Immature natural killer cell (primary cell): Measurements from ENCODE around the gene ZDHHC7. TPM values are rescaled to one million over a fixed set of nuclear protein-coding genes. Genes with fewer than 3 reads are reported as not detected.
"Not testable (repeated sequence)": the region's sequence is repeated elsewhere in the genome, so short reads cannot be mapped to it uniquely, and the experiment has no call there.

Experiments
- DNase-seq, 3 donors: peaks; one replicate each; pipeline ENCODE4 v3.0.0; 2022; ENCODE audit warnings: mixed read lengths in 1 of 3
- H3K27ac Mint-ChIP-seq, 6 donors: one replicate each; pipeline ENCODE4 v1.8.0; 2020; ENCODE audit warnings: mixed read lengths in 6 of 6, mild to moderate bottlenecking in 5 of 6, inconsistent platforms in 4 of 6, moderate library complexity in 3 of 6
- H3K27me3 Mint-ChIP-seq, 3 donors: one replicate each; pipeline ENCODE4 v1.8.0; 2020 to 2021; ENCODE audit warnings: low read depth in 3 of 3, mild to moderate bottlenecking in 3 of 3, mixed read lengths in 3 of 3, moderate library complexity in 3 of 3, inconsistent platforms in 1 of 3
- H3K36me3 Mint-ChIP-seq, 3 donors: one replicate each; pipeline ENCODE4 v1.8.0; 2020; ENCODE audit warnings: mixed read lengths in 3 of 3, inconsistent platforms in 2 of 3, mild to moderate bottlenecking in 2 of 3
- H3K4me1 Mint-ChIP-seq, 2 donors: one replicate each; pipeline ENCODE4 v1.8.0; 2020; ENCODE audit warnings: inconsistent platforms in 2 of 2, mild to moderate bottlenecking in 2 of 2, mixed read lengths in 2 of 2, moderate library complexity in 1 of 2
- H3K4me3 Mint-ChIP-seq, 5 donors: one replicate each; pipeline ENCODE4 v1.8.0; 2020; ENCODE audit warnings: mild to moderate bottlenecking in 5 of 5, mixed read lengths in 5 of 5, inconsistent platforms in 3 of 5, moderate library complexity in 3 of 5
- H3K9me3 Mint-ChIP-seq, 6 donors: one replicate each; pipeline ENCODE4 v1.8.0; 2020; ENCODE audit warnings: mild to moderate bottlenecking in 6 of 6, mixed read lengths in 6 of 6, inconsistent platforms in 4 of 6, moderate library complexity in 3 of 6
- polyA plus RNA-seq, 3 donors: library from polyadenylated mRNA; unstranded; fragments of 300-500 nt; fragmentation: Illumina TruSeq; gene quantifications; one replicate each; pipeline ENCODE4 v1.2.3, GENCODE V29; 2021

Gene ZDHHC7
- polyA plus RNA-seq, 3 donors from 2014 or later, result 28.2 to 46.6 (median 37.2) TPM

GRCh38 chr16:84938616-84939015, 72.7 kb downstream of the ZDHHC7 start:
- H3K9me3 Mint-ChIP-seq, H3K27ac Mint-ChIP-seq, H3K4me1 Mint-ChIP-seq, H3K4me3 Mint-ChIP-seq, H3K27me3 Mint-ChIP-seq, H3K36me3 Mint-ChIP-seq, DNase-seq: not testable (repeated sequence)

DNA sequence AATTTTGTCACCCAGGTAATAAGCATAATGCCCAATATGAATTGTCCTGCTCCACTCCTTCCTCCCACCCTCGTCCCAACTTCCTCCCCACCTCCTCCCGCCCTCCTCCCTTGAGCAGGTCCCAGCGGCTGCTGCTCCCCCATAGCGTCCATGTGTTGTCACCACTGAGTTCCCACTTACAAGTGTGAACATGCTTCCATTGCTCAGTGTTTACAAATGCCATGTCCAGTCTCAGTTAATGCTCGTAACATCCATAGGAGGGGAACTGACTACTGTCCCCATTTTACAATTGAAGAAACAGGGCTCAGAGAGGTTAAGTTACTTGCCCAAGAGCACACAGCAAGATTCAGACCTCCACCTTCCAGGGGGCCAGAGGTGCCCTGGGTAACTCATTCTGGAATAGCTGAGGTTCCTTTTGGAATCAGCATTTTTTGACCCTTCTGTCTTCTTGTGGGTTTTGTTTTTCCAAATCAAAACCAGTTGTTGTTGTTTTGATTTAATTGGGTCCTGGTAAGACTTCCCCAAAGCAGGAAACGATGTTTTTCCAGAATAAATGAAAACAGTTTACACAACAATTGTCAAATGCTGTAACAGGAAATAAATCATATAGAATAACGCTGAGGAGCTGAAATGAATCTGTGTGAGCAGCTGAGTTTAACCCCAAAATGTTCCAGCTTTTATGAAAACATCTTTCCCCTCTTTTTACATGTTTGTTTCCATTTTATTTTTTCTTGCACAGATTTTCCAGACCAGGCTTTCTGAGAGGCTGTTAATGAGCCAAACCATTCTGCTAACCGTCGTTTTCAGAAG, 73.9 kb downstream of the ZDHHC7 start:
- no peak overlapping the region for H3K27ac Mint-ChIP-seq
- peaks cover 0 to 5% (median 2%) of the 10 kb centered on the region in 3 donors for H3K27me3 Mint-ChIP-seq
- H3K4me1 Mint-ChIP-seq, result no peaks in the 10 kb centered on the region

DNA sequence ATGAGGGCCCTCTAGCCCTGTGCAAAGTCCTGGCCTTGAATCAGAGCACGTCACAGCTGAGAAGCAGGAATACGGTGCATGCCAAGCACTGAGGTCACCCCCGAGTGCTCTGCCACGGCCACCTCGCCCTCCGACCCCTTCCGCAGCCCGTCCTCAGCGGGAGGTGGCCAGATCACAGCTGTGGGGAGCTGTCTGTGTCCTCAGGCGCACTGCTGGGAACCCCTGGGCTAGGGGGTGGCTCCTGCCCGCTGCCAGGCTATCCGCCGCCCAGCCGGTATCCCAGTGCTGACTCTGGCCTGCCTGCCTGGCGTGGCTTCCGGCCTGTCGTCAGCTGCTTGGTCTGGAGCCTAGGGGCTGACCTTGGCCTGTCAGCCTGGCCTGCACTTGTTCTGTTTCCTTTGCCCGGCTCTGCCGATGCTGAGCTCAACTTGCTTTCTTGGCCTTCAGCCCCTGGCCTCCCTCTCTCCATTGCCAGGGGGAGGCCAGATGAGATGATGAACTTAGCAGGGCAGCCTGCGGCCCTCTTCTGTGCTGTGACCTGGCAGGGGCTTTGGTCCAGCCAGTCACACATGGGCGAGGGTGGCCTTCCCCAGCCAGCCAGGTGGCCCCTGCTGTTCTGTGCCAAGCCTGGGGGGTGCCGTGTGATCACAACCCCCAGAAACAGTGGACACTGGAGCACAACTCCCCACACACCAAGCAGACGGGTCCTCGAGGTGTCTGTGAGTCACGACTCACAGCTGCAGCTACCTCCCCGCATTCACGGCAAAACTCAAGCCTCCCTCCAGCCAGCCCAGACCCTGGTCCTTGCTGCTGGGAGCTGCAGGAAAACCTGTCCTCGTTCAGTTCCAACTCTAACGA, 77.3 kb downstream of the ZDHHC7 start:
- Mint-ChIP-seq H3K27ac (no peak overlapping the region), H3K27me3 (peaks cover 0 to 17% (median 4%) of the 10 kb centered on the region in 3 donors), H3K9me3 (peaks cover 0 to 4% (median 0%) of the 10 kb centered on the region in 6 donors), H3K36me3 (no peaks in the 10 kb centered on the region), H3K4me3 (no peak overlapping the region), H3K4me1 (peaks cover 3 to 4% of the 10 kb centered on the region in 2 donors)
- DNase-seq, result no peak

More for the DNA sequence above, 73.9 kb downstream of the ZDHHC7 start:
- DNase-seq, result no peak
- Mint-ChIP-seq H3K9me3 (no peaks in the 10 kb centered on the region), H3K36me3 (no peaks in the 10 kb centered on the region), H3K4me3 (no peak overlapping the region)

GRCh38 chr16:84932681-84933080, 78.7 kb downstream of the ZDHHC7 start:
- no peak for DNase-seq
- no peaks in the 10 kb centered on the region for H3K36me3 Mint-ChIP-seq
- H3K4me3 Mint-ChIP-seq, result no peak overlapping the region
- H3K27ac Mint-ChIP-seq, result no peak overlapping the region
- H3K9me3 Mint-ChIP-seq, result peaks cover 0 to 4% (median 0%) of the 10 kb centered on the region in 6 donors
- peaks cover 0 to 17% (median 4%) of the 10 kb centered on the region in 3 donors for H3K27me3 Mint-ChIP-seq
- peaks cover 3 to 4% of the 10 kb centered on the region in 2 donors for H3K4me1 Mint-ChIP-seq

GRCh38 chr16:84931506-84931905, 79.8 kb downstream of the ZDHHC7 start:
- DNase-seq, result no peak
- Mint-ChIP-seq H3K36me3 (no peaks in the 10 kb centered on the region), H3K27me3 (peaks cover 2 to 17% (median 4%) of the 10 kb centered on the region in 3 donors), H3K9me3 (peaks cover 0 to 4% (median 0%) of the 10 kb centered on the region in 6 donors), H3K4me1 (peaks cover 3 to 4% of the 10 kb centered on the region in 2 donors), H3K27ac (peak overlapping the region in 4 of 6 donors; percentile 44 to 74 (median 66)), H3K4me3 (no peak overlapping the region)

- Mint-ChIP-seq H3K27ac (peak overlapping the region in 5 of 6 donors; percentile 31 to 74 (median 60)), H3K9me3 (peaks cover 0 to 4% (median 0%) of the 10 kb centered on the region in 6 donors), H3K4me1 (peaks cover 3 to 4% of the 10 kb centered on the region in 2 donors), H3K36me3 (no peaks in the 10 kb centered on the region), H3K4me3 (no peak overlapping the region), H3K27me3 (peaks cover 2 to 17% (median 2%) of the 10 kb centered on the region in 3 donors)
- DNase-seq, result no peak
Observed at GRCh38 chr16:84931107-84931494, 80.2 kb downstream of the ZDHHC7 start.

DNA sequence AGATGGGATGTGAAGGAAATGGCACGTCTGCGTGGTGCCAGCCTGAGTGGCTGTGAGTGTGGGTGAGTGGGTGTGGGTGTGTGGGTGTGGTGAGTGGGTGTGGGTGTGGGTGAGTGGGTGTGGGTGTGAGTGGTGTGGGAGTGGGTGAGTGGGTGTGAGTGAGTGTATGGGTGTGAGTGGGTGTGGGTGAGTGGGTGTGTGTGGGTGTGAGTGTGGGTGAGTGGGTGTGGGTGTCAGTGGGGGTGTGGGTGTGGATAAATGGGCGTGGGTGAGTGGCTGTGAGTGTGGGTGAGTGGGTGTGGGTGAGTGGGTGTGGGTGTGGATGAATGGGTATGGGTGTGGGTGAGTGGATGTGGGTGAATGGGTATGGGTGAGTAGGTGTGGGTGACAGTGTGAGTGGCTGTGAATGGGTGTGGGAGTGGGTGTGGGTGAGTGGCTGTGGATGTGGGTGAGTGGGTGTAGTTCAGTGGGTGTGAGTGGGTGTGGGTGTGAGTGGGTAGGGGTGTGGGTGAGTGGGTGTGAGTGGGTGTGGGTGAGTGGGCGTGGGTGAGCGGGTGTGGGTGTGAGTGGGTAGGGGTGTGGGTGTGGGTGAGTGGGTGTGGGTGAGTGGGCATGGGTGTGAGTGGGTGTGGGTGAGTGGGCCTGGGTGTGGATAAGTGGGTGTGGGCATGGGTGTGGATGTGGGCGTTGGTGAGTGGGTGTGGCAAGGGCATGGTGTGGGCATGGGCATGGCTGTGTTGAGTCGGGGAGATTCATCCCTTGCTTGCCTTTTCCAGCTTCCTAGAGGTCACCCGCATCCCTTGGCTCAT, 80.8 kb downstream of the ZDHHC7 start:
- Mint-ChIP-seq H3K4me3 (no peak overlapping the region), H3K36me3 (no peaks in the 10 kb centered on the region), H3K9me3 (peaks cover 0 to 4% (median 0%) of the 10 kb centered on the region in 6 donors), H3K27me3 (peaks cover 2 to 17% (median 2%) of the 10 kb centered on the region in 3 donors), H3K27ac (peak overlapping the region in 5 of 6 donors; percentile 40 to 84 (median 60)), H3K4me1 (peaks cover 3 to 4% of the 10 kb centered on the region in 2 donors)
- DNase-seq, result peak; percentile 15 to 27 (median 22)

DNA sequence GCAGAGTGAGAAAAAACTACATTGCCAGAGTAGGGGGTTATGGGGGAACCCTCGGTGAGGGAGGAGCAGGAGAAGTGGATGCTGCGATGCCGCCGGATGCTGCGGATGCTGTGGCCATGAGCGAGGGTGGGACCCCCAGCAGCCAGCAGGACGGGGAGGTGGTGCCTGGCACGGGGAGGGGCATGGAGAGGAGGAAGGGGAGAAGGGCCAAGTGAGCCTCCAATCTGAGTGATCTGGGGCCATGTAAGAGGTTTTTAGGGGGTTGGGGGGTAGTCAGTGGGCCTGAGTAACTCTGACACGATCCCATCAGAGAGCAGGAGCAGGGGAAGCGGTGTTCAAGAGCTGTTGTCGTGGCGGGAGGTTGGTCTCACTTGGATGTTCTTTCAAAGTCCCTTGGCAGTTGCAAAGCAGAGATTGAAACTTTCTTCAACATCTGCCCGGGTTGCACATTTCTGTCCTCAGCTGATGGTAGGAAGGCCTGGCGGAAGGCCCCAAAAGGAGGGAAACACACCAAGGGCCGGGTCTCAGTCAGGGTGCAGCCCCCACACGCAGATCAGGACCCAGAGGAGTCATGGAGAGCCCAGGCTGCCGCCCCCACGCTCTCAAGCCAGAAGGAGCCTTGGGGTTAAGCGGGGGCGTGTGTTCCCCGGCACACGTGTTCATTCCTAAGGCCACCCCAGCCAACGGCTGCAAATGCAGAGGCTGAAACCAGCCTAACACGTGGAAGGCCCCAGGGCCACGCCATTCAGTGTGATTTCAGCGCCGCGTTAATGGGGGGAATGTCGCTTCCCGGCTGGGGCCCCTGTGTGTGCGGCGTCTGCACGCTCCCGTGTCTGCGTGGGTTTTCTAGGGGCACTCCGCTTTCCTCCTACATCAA, 81.7 kb downstream of the ZDHHC7 start:
- Mint-ChIP-seq H3K27me3 (peaks cover 2 to 17% (median 2%) of the 10 kb centered on the region in 3 donors), H3K4me1 (peaks cover 3 to 4% of the 10 kb centered on the region in 2 donors), H3K9me3 (peaks cover 0 to 4% (median 0%) of the 10 kb centered on the region in 6 donors), H3K36me3 (no peaks in the 10 kb centered on the region), H3K4me3 (no peak overlapping the region), H3K27ac (peak overlapping the region; percentile 48 to 84 (median 66))
- peak in 1 of 3 donors; percentile 2 for DNase-seq

DNA sequence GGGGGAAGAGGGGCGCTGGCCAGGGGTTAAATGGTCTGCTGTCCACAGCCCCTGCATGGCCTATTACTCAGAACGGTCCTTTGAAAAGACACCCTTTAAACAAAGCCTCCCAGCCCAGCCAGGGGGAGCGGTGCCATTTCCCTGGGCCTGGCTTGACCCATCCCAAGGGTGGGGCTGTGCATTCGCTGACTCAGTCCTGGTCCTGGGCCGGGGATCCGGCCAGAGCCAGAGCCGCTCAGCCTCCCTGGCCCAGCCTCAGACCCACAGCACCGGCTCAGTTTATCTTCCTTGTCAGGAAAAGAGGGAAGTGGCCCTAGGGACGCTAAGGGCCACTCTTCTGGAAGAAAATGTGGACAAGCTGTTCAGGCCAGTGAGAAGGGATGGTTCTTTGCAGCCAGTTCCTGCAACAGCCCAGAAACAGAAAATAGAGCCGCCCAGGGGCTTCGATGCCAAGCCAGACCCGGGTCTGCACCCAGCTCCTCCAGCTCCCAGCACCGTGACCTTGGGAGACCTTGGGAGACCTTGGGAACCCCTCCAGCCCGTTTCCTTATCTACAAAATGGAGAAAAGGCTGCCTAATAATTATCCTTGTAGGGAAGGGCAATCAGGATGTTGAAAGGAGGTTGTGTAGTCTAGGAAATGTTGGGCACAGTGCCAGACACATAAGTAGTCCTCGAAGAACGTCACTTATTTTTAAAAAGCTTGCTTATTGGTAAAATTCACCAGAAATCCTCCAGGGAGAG, 82.5 kb downstream of the ZDHHC7 start:
- Mint-ChIP-seq H3K27ac (peak overlapping the region in 5 of 6 donors; percentile 45 to 84 (median 61)), H3K4me1 (peaks cover 3 to 4% of the 10 kb centered on the region in 2 donors), H3K4me3 (no peak overlapping the region), H3K27me3 (peaks cover 2 to 17% (median 2%) of the 10 kb centered on the region in 3 donors), H3K36me3 (no peaks in the 10 kb centered on the region), H3K9me3 (peaks cover 0 to 4% (median 0%) of the 10 kb centered on the region in 6 donors)
- DNase-seq, result no peak

GRCh38 chr16:84927621-84928591, 83.4 kb downstream of the ZDHHC7 start:
- Mint-ChIP-seq H3K27me3 (peaks cover 2 to 17% (median 2%) of the 10 kb centered on the region in 3 donors), H3K36me3 (no peaks in the 10 kb centered on the region), H3K4me3 (no peak overlapping the region), H3K9me3 (peaks cover 0 to 4% (median 0%) of the 10 kb centered on the region in 6 donors), H3K27ac (no peak overlapping the region), H3K4me1 (peaks cover 3 to 4% of the 10 kb centered on the region in 2 donors)
- no peak for DNase-seq

DNA sequence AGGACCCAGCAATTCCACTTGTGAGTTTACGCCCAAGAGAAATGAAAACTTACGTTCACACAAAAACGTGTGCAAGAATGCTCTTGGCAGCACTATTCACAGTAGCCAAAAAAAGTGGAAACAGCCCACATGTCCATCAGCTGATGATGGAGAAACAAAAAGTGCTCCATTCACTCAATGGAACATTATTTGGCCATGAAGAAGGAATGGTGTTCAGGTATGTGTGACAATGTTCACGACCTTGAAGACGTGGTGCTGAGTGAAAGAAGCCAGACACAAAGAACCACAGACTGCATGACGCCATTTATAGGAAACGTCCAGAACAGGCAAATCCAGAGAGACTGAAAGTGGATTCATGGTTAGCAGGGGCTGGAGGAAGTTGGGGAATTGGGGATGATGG, 84.9 kb downstream of the ZDHHC7 start:
- Mint-ChIP-seq H3K4me3 (no peak overlapping the region), H3K27ac (no peak overlapping the region), H3K9me3 (peaks cover 0 to 4% (median 0%) of the 10 kb centered on the region in 6 donors), H3K36me3 (no peaks in the 10 kb centered on the region), H3K27me3 (peaks cover 2 to 17% (median 2%) of the 10 kb centered on the region in 3 donors), H3K4me1 (peaks cover 3 to 4% of the 10 kb centered on the region in 2 donors)
- DNase-seq, result no peak
